Astrocyte (in vitro differentiated cells and primary cell): ENCODE results near the gene DLG3. TPM values are rescaled to one million over a fixed set of nuclear protein-coding genes. Genes with fewer than 3 reads are reported as not detected.

Experiments used
- DNase-seq: peaks from one replicate; pipeline ENCODE4 v3.0.0-alpha.2; 2010; ENCODE audit warnings: low read depth
- FAIRE-seq: peaks from 2 replicates; lab custom pipeline; 2011; peaks lifted over from hg19 to GRCh38; lab: Jason Lieb, UNC
- H2AFZ ChIP-seq: 2 replicates; pipeline ENCODE4 v1.6.0; 2012; ENCODE audit warnings: low read depth, low read length, inconsistent platforms
- H3K27ac ChIP-seq: 2 replicates; pipeline ENCODE4 v1.5.1; 2011; ENCODE audit warnings: low read depth, low read length, inconsistent platforms
- H3K27me3 ChIP-seq: 2 replicates; pipeline ENCODE4 v1.6.0; 2011; ENCODE audit warnings: low read length, inconsistent platforms; ENCODE audit not compliant: insufficient read depth
- H3K36me3 ChIP-seq: 2 replicates; pipeline ENCODE4 v1.5.1; 2011; ENCODE audit warnings: low read length, inconsistent platforms; ENCODE audit not compliant: insufficient read depth
- H3K4me1 ChIP-seq: 2 replicates; pipeline ENCODE4 v1.5.1; 2011; ENCODE audit warnings: low read length, inconsistent platforms; ENCODE audit not compliant: insufficient read depth
- H3K4me2 ChIP-seq: 2 replicates; pipeline ENCODE4 v1.6.0; 2012; ENCODE audit warnings: low read length, inconsistent platforms
- H3K4me3 ChIP-seq: 2 replicates; pipeline ENCODE4 v1.5.1; 2011; ENCODE audit warnings: low read depth, mild to moderate bottlenecking, low read length, inconsistent platforms; ENCODE audit not compliant: insufficient read depth
- H3K79me2 ChIP-seq: 2 replicates; pipeline ENCODE4 v1.6.0; 2012; ENCODE audit warnings: mild to moderate bottlenecking, low read length, inconsistent platforms; ENCODE audit not compliant: insufficient read depth
- H3K9ac ChIP-seq: 2 replicates; pipeline ENCODE4 v1.6.0; 2012; ENCODE audit warnings: mild to moderate bottlenecking, low read length, inconsistent platforms
- H3K9me3 ChIP-seq: 2 replicates; pipeline ENCODE4 v1.5.1; 2012; ENCODE audit warnings: low read depth, mild to moderate bottlenecking, low read length, inconsistent platforms; ENCODE audit not compliant: insufficient read depth
- H4K20me1 ChIP-seq: 2 replicates; pipeline ENCODE4 v1.6.0; 2012; ENCODE audit warnings: low read length, inconsistent platforms; ENCODE audit not compliant: insufficient read depth
- H3K27ac Mint-ChIP-seq: one replicate; pipeline ENCODE4 v1.8.0; 2021; ENCODE audit warnings: mild to moderate bottlenecking, mixed read lengths; ENCODE audit not compliant: unreplicated experiment
- H3K27me3 Mint-ChIP-seq: one replicate; pipeline ENCODE4 v1.8.0; 2021; ENCODE audit warnings: low read depth, mixed read lengths; ENCODE audit not compliant: unreplicated experiment
- H3K36me3 Mint-ChIP-seq: one replicate; pipeline ENCODE4 v1.8.0; 2021; ENCODE audit warnings: low read depth, mixed read lengths; ENCODE audit not compliant: unreplicated experiment
- H3K4me1 Mint-ChIP-seq: one replicate; pipeline ENCODE4 v1.8.0; 2021; ENCODE audit warnings: low read depth, mixed read lengths; ENCODE audit not compliant: unreplicated experiment
- H3K4me3 Mint-ChIP-seq: one replicate; pipeline ENCODE4 v1.8.0; 2021; ENCODE audit warnings: mild to moderate bottlenecking, moderate library complexity, mixed read lengths; ENCODE audit not compliant: unreplicated experiment
- H3K9me3 Mint-ChIP-seq: one replicate; pipeline ENCODE4 v1.8.0; 2021; ENCODE audit warnings: mild to moderate bottlenecking, mixed read lengths; ENCODE audit not compliant: unreplicated experiment
- CTCF ChIP-seq: IDR thresholded peaks from 2 replicates; pipeline ENCODE4 v1.5.1; 2011; ENCODE audit warnings: low read depth, mild to moderate bottlenecking, inconsistent platforms, low read length, moderate library complexity; ENCODE audit not compliant: insufficient read depth
- EZH2 ChIP-seq: IDR thresholded peaks from 2 replicates; pipeline ENCODE4 v1.6.1; 2012; ENCODE audit warnings: mild to moderate bottlenecking, low read length, inconsistent platforms; ENCODE audit not compliant: insufficient read depth
- total RNA-seq: library from RNA; stranded (reverse); gene quantifications from 2 replicates; pipeline ENCODE4 v1.2.1, GENCODE V29; 2021

The DLG3 gene
- total RNA-seq, 1 donor from 2014 or later: 15.2 TPM

DNA sequence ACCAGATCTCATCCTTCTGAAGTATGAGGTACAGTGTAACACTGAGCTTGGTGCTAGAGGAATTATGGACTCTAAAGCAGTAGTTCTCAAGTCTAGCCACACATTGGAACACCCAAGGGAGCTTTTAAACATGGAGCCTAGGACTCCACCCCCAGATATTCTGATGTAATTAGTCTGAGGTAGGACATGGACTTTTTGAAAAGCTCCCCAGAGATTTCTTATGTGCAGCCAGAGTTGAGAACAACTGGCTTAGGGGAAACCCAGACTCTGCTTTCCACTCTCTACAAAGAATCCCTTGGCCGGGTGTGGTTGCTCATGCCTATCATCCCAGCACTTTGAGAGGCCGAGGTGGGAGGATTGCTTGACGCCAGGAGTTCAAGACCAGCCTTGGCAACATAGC, 33.2 kb upstream of the DLG3 start:
- no peaks in the 10 kb centered on the region for H3K36me3 Mint-ChIP-seq

GRCh38 chrX:70421618-70422017, 23.0 kb upstream of the DLG3 start:
- Mint-ChIP-seq H3K36me3 (no peaks in the 10 kb centered on the region), H3K4me3 (no peak overlapping the region), H3K9me3 (no peaks in the 10 kb centered on the region), H3K27ac (no peak overlapping the region), H3K27me3 (peaks cover 4% of the 10 kb centered on the region), H3K4me1 (peaks cover 3% of the 10 kb centered on the region)
- Histone ChIP-seq H3K27ac (no peak overlapping the region), H3K4me3 (no peak overlapping the region), H4K20me1 (no peaks in the 10 kb centered on the region), H3K27me3 (no peaks in the 10 kb centered on the region), H3K4me2 (no peak overlapping the region), H3K9me3 (no peaks in the 10 kb centered on the region), H3K9ac (no peak overlapping the region), H3K79me2 (no peaks in the 10 kb centered on the region), H3K36me3 (no peaks in the 10 kb centered on the region), H3K4me1 (no peaks in the 10 kb centered on the region), H2AFZ (no peak overlapping the region)
- TF ChIP-seq EZH2 (no peak), CTCF (no peak)
- DNase-seq (no peak), FAIRE-seq (no peak)

More for the DNA sequence above, 33.2 kb upstream of the DLG3 start:
- TF ChIP-seq CTCF (no peak), EZH2 (no peak)
- Histone ChIP-seq H4K20me1 (no peaks in the 10 kb centered on the region), H3K9ac (no peak overlapping the region), H3K27me3 (no peaks in the 10 kb centered on the region), H3K4me3 (no peak overlapping the region), H3K9me3 (no peaks in the 10 kb centered on the region), H3K27ac (no peak overlapping the region), H2AFZ (no peak overlapping the region), H3K4me1 (no peaks in the 10 kb centered on the region), H3K79me2 (no peaks in the 10 kb centered on the region), H3K36me3 (no peaks in the 10 kb centered on the region), H3K4me2 (no peak overlapping the region)
- DNase-seq: no peak
- Mint-ChIP-seq H3K4me3 (no peak overlapping the region), H3K9me3 (no peaks in the 10 kb centered on the region), H3K27me3 (no peaks in the 10 kb centered on the region), H3K27ac (no peak overlapping the region), H3K4me1 (peaks cover 2% of the 10 kb centered on the region)
- no peak for FAIRE-seq

DNA sequence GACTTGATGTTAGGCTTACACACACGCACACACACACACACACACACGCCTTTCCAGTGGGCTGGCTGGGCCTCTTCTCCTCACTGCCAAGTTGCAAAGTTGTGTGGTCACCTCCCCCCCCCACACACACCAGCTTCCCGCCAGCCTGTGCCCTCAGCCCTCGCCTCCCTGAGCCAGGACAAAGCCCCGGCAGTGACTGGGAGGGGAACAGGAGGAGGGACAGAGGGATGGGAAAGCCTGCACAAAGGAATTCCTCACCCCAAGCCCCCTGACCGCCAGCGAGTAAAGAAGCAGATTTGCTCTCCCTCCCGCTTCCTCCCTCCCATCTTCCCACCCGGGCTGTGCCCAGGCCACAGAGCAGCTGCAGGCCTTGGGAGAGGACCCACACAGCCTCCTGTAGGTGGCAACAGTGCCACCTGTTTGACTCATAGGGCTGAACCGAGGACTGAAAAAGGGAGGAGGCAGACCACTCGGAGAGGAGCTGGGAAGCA, 21.7 kb upstream of the DLG3 start, which contains the start of gene GDPD2:
Gene GDPD2 (plus strand): TSS at position 464 of the 491 bp plus-strand sequence. CDS start 1,671 bp downstream, outside the sequence.
- H3K27ac ChIP-seq: no peak within 1 kb of the TSS
- Mint-ChIP-seq H3K27ac (no peak within 1 kb of the TSS), H3K9me3 (no peaks in the 10 kb centered on the region), H3K36me3 (no peaks in the 10 kb centered on the region), H3K4me3 (no peak within 1 kb of the TSS), H3K27me3 (peaks cover 4% of the 10 kb centered on the region), H3K4me1 (peaks cover 3% of the 10 kb centered on the region)
- no peak within 1 kb of the TSS for H3K9ac ChIP-seq
- H2AFZ ChIP-seq: no peak within 1 kb of the TSS
- H3K4me3 ChIP-seq: no peak within 1 kb of the TSS
- no peak for TF ChIP-seq CTCF
- TF ChIP-seq EZH2: no peak
- DNase-seq (peak; percentile 38), FAIRE-seq (no peak)
- no peaks in the 10 kb centered on the region for H3K27me3 ChIP-seq
- H3K4me2 ChIP-seq: peak within 1 kb of the TSS; percentile 39
- H3K36me3 ChIP-seq: no peaks in the 10 kb centered on the region
- no peaks in the 10 kb centered on the region for H3K79me2 ChIP-seq
- H4K20me1 ChIP-seq: no peaks in the 10 kb centered on the region
- H3K4me1 ChIP-seq: no peaks in the 10 kb centered on the region
- no peaks in the 10 kb centered on the region for H3K9me3 ChIP-seq
